Ovary (tissue), 3 donors: Measurements from ENCODE around the gene TAOK3.

Experiments
- CTCF ChIP-seq, 3 donors: fragments of 450-650 bp in 2 of 3; fragments of 200-600 bp in 1 of 3; IDR thresholded peaks; one replicate each; pipeline versions ENCODE4 v1.5.1 to v1.8.0; 2016 to 2022; ENCODE audit warnings: antibody characterized with exemption in 3 of 3, mild to moderate bottlenecking in 1 of 3
- EP300 ChIP-seq: sonication (generic); formaldehyde crosslinking; IDR thresholded peaks from one replicate; pipeline ENCODE4 v1.6.1; 2017; ENCODE audit warnings: antibody characterized with exemption
- donor health status: DM: no; HTN: no; CAD: no.

GRCh38 chr12:118398524-118398923, 25.8 kb upstream of the TAOK3 start:
- TF ChIP-seq EP300 (no peak), CTCF (IDR thresholded peaks at IDR 0.05) (no peak)
